RKO (cell line): ENCODE results near the gene COL5A1.
"Not testable (repeated sequence)": the region's sequence is repeated elsewhere in the genome, so short reads cannot be mapped to it uniquely, and the experiment has no call there.

Experiments used
- DNase-seq: peaks from one replicate; pipeline ENCODE4 v3.0.0-alpha.2; 2016; ENCODE audit warnings: low spot score

The COL5A1 gene

GRCh38 chr9:134638502-134639090 lies 3.0 kb upstream of the COL5A1 start:
- no peak for DNase-seq

GRCh38 chr9:134639994-134640393 lies 1.6 kb upstream of the COL5A1 start:
- no peak for DNase-seq

GRCh38 chr9:134640506-134641172 lies 964 bp upstream of the COL5A1 start:
- DNase-seq: no peak

GRCh38 chr9:134641990-134642384 lies 384 bp downstream of the COL5A1 start:
- no peak for DNase-seq

- no peak for DNase-seq
Measured at GRCh38 chr9:134642385-134643181, 980 bp downstream of the COL5A1 start.

- DNase-seq: no peak
Measured at GRCh38 chr9:134643222-134643671, 1.6 kb downstream of the COL5A1 start.

- DNase-seq: not testable (repeated sequence)
Measured at GRCh38 chr9:134644401-134644724, 2.8 kb downstream of the COL5A1 start.

GRCh38 chr9:134644725-134645606 lies 3.4 kb downstream of the COL5A1 start:
- DNase-seq: peak; percentile 46

- no peak for DNase-seq
Measured at GRCh38 chr9:134645607-134646365, 4.2 kb downstream of the COL5A1 start.

- no peak for DNase-seq
Measured at GRCh38 chr9:134647359-134648080, 5.9 kb downstream of the COL5A1 start.

- peak; percentile 45 for DNase-seq
Measured at GRCh38 chr9:134648701-134649530, 7.3 kb downstream of the COL5A1 start.

- DNase-seq: no peak
Measured at GRCh38 chr9:134650431-134651190, 9.0 kb downstream of the COL5A1 start.

- DNase-seq: no peak
Measured at GRCh38 chr9:134651226-134651905, 9.8 kb downstream of the COL5A1 start.

- DNase-seq: no peak
Measured at GRCh38 chr9:134652291-134653225, 11.0 kb downstream of the COL5A1 start.

- DNase-seq: no peak
Measured at GRCh38 chr9:134653259-134654009, 11.8 kb downstream of the COL5A1 start.

GRCh38 chr9:134655101-134655500 lies 13.5 kb downstream of the COL5A1 start:
- DNase-seq: no peak
